B cell (primary cell): ENCODE measurements around the gene IRGQ. TPM values are rescaled to one million over a fixed set of nuclear protein-coding genes. Genes with fewer than 3 reads are reported as not detected.
"Not testable (repeated sequence)": the region's sequence is repeated elsewhere in the genome, so short reads cannot be mapped to it uniquely, and the experiment has no call there.

ENCODE experiments used
- ATAC-seq: fragments of 200-7000 bp; cut with Tn5 transposase; one replicate; pipeline ENCODE4 v1.10.0; 2021; ENCODE audit warnings: low read depth, mild to moderate bottlenecking, moderate number of reproducible peaks, moderate library complexity
- CTCF ChIA-PET: fragments of 350-600 bp; sonication (Branson Sonifier 250); formaldehyde crosslinking; loops from one replicate; lab custom pipeline; 2021; ENCODE audit warnings: antibody characterized with exemption, inconsistent platforms; lab: Charles Lee
- POLR2A ChIA-PET: fragments of 350-600 bp; sonication (Branson Sonifier 250); formaldehyde crosslinking; loops from one replicate; lab custom pipeline; 2021; ENCODE audit warnings: antibody characterized with exemption; lab: Charles Lee
- DNase-seq: peaks from one replicate; pipeline ENCODE4 v3.0.0; 2013
- H2AFZ ChIP-seq: 2 replicates; pipeline ENCODE4 v1.6.1; 2012; ENCODE audit warnings: mild to moderate bottlenecking, low read depth, low read length; ENCODE audit not compliant: insufficient read depth, poor library complexity, severe bottlenecking
- H3K27ac ChIP-seq, 2 donors: 1 replicate in 1 of 2; 2 replicates in 1 of 2; pipeline ENCODE4 v1.5.1; 2012 to 2013; ENCODE audit warnings: low read length in 2 of 2, mild to moderate bottlenecking in 2 of 2, moderate library complexity in 1 of 2
- H3K27me3 ChIP-seq, 4 experiments: fragments of 200-600 bp in 1 of 4; sonication (generic) in 1 of 4; replicated peaks in 1 of 4; 1 replicate in 2 of 4; 2 replicates in 2 of 4; pipeline versions ENCODE4 v1.6.1 to v1.7.0; 2013 to 2016; ENCODE audit warnings: low read length in 3 of 4, mild to moderate bottlenecking in 2 of 4, mixed read lengths in 1 of 4, moderate library complexity in 1 of 4; ENCODE audit not compliant: insufficient read depth in 4 of 4, control insufficient read depth in 3 of 4; ENCODE audit errors: control extremely low read depth in 1 of 4
- H3K36me3 ChIP-seq, 2 experiments: replicated peaks in 1 of 2; 1 replicate in 1 of 2; 2 replicates in 1 of 2; pipeline versions ENCODE4 v1.6.1 to v1.7.1; 2013; ENCODE audit warnings: low read length in 1 of 2; ENCODE audit not compliant: insufficient read depth in 2 of 2, control insufficient read depth in 1 of 2; ENCODE audit errors: control extremely low read depth in 1 of 2, extremely low read depth in 1 of 2
- H3K4me1 ChIP-seq, 2 donors: fragments of 200-600 bp in 1 of 2; sonication (generic) in 1 of 2; 1 replicate in 1 of 2; 2 replicates in 1 of 2; pipeline versions ENCODE4 v1.5.1 to v1.6.1; 2013 to 2017; ENCODE audit warnings: low read length in 2 of 2; ENCODE audit not compliant: control insufficient read depth in 2 of 2, insufficient read depth in 2 of 2
- H3K4me2 ChIP-seq: replicated peaks from 2 replicates; pipeline ENCODE3; 2012; ENCODE audit warnings: mild to moderate bottlenecking, low read depth, low read length; ENCODE audit not compliant: poor library complexity, severe bottlenecking
- H3K4me3 ChIP-seq, 5 experiments: fragments of 200-600 bp in 1 of 5; sonication (generic) in 1 of 5; 1 replicate in 3 of 5; 2 replicates in 2 of 5; pipeline versions ENCODE4 v1.5.1 to v1.7.0; 2011 to 2016; ENCODE audit warnings: low read length in 4 of 5, mild to moderate bottlenecking in 4 of 5, low read depth in 2 of 5, control low read depth in 1 of 5, moderate library complexity in 1 of 5; ENCODE audit not compliant: insufficient read depth in 1 of 5; ENCODE audit errors: control extremely low read depth in 1 of 5, extremely low read depth in 1 of 5
- H3K79me2 ChIP-seq: fragments of 200-600 bp; sonication (generic); one replicate; pipeline ENCODE4 v1.6.0; 2016; ENCODE audit warnings: low read length; ENCODE audit not compliant: control insufficient read depth, insufficient read depth
- H3K9ac ChIP-seq: fragments of 200-600 bp; sonication (generic); 2 replicates; pipeline ENCODE4 v1.6.1; 2017; ENCODE audit warnings: mild to moderate bottlenecking, low read length, moderate library complexity
- H3K9me3 ChIP-seq, 3 donors: one replicate each; pipeline versions ENCODE4 v1.6.1 to v1.7.1; 2013; ENCODE audit warnings: low read length in 2 of 3; ENCODE audit not compliant: control insufficient read depth in 2 of 3, insufficient read depth in 1 of 3; ENCODE audit errors: control extremely low read depth in 1 of 3
- H4K20me1 ChIP-seq: 2 replicates; pipeline ENCODE4 v1.6.0; 2012; ENCODE audit warnings: mild to moderate bottlenecking, low read length; ENCODE audit not compliant: insufficient read depth, control insufficient read depth, poor library complexity, severe bottlenecking
- H3K27ac Mint-ChIP-seq: one replicate; pipeline ENCODE4 v1.8.0; 2021; ENCODE audit warnings: mixed read lengths
- H3K27me3 Mint-ChIP-seq: one replicate; pipeline ENCODE4 v1.8.0; 2021; ENCODE audit warnings: mixed read lengths
- H3K4me1 Mint-ChIP-seq: one replicate; pipeline ENCODE4 v1.8.0; 2021; ENCODE audit warnings: mixed read lengths
- H3K4me3 Mint-ChIP-seq: one replicate; pipeline ENCODE4 v1.8.0; 2021; ENCODE audit warnings: mixed read lengths
- H3K9me3 Mint-ChIP-seq: one replicate; pipeline ENCODE4 v1.8.0; 2022; ENCODE audit warnings: mixed read lengths; ENCODE audit not compliant: insufficient read depth
- CTCF ChIP-seq: fragments of 200-600 bp; IDR thresholded peaks from one replicate; pipeline ENCODE4 v1.8.0; 2022; ENCODE audit warnings: antibody characterized with exemption, mild to moderate bottlenecking
- EZH2 ChIP-seq: IDR thresholded peaks from 2 replicates; pipeline ENCODE4 v1.6.1; 2012; ENCODE audit warnings: borderline replicate concordance, low read depth, mild to moderate bottlenecking, moderate library complexity, low read length; ENCODE audit not compliant: insufficient read depth, poor library complexity, severe bottlenecking
- WGBS: methylation state at CpG from one replicate; pipeline ENCODE4 v1.1.5; 2013; ENCODE audit warnings: missing lambda C conversion rate; ENCODE audit not compliant: insufficient coverage; 5-methylcytosine and 5-hydroxymethylcytosine counted together
- intact Hi-C: fragments of 100-400 bp; cut with micrococcal nuclease; formaldehyde crosslinking; loops from one replicate; pipeline ENCODE4 v1.10.0; 2022
- polyA plus RNA-seq: library from polyadenylated mRNA; depleted of rRNA; stranded (reverse); fragments of >200 nt; gene quantifications from 2 replicates; pipeline ENCODE4 v1.2.3, GENCODE V29; 2012
- total RNA-seq, 2 donors: library from RNA; stranded (reverse); fragments of 120-200 nt in 1 of 2; gene quantifications; 1 replicate in 1 of 2; 2 replicates in 1 of 2; pipeline versions ENCODE4 v1.2.3 to v1.2.4, GENCODE V29; 2013 to 2022

IRGQ gene
- total and polyA plus RNA-seq, 2 donors (not counting 1 experiment from before 2014, with no cell fraction given) = 20.3 to 22.6 TPM

GRCh38 chr19:43636121-43636683 lies 40.3 kb upstream of the IRGQ start:
- no peak overlapping the region for H3K4me2 ChIP-seq
- intact Hi-C loops = no loop called here
- ATAC-seq (no peak), DNase-seq (no peak)
- H2AFZ ChIP-seq = no peak overlapping the region
- Mint-ChIP-seq H3K4me3 (no peak overlapping the region), H3K4me1 (peaks cover 23% of the 10 kb centered on the region), H3K27me3 (peaks cover 41% of the 10 kb centered on the region), H3K27ac (no peak overlapping the region), H3K9me3 (no peaks in the 10 kb centered on the region)
- no peak overlapping the region for H3K27ac ChIP-seq
- no peaks in the 10 kb centered on the region for H3K36me3 ChIP-seq
- no peak for TF ChIP-seq CTCF
- no peak for TF ChIP-seq EZH2
- CTCF ChIA-PET = no interaction called here
- peaks cover 20 to 26% of the 10 kb centered on the region in 2 donors for H3K4me1 ChIP-seq
- H4K20me1 ChIP-seq = no peaks in the 10 kb centered on the region
- peaks cover 0 to 54% (median 18%) of the 10 kb centered on the region in 4 experiments for H3K27me3 ChIP-seq
- no peak overlapping the region for H3K4me3 ChIP-seq
- POLR2A ChIA-PET = no interaction called here
- no peaks in the 10 kb centered on the region for H3K79me2 ChIP-seq
- WGBS = 99% methylated on average over 9 of the region's 14 CpGs
- no peak overlapping the region for H3K9ac ChIP-seq
- H3K9me3 ChIP-seq = no peaks in the 10 kb centered on the region

GRCh38 chr19:43635561-43635940 lies 39.6 kb upstream of the IRGQ start:
- DNase-seq, H3K79me2 ChIP-seq, H3K27ac ChIP-seq, ATAC-seq, H2AFZ ChIP-seq, intact Hi-C loops, POLR2A ChIA-PET, H3K9me3 ChIP-seq, H3K4me3 Mint-ChIP-seq, H3K9ac ChIP-seq, H3K4me2 ChIP-seq, H3K36me3 ChIP-seq, H3K9me3 Mint-ChIP-seq, H3K4me3 ChIP-seq, CTCF ChIA-PET, H3K27ac Mint-ChIP-seq, H4K20me1 ChIP-seq: not testable (repeated sequence)
- H3K4me1 ChIP-seq = peaks cover 18 to 26% of the 10 kb centered on the region in 2 donors
- H3K27me3 ChIP-seq = peaks cover 0 to 50% (median 16%) of the 10 kb centered on the region in 4 experiments
- 61% methylated on average over 2 of the region's 2 CpGs for WGBS
- H3K4me1 Mint-ChIP-seq = peaks cover 20% of the 10 kb centered on the region
- peaks cover 37% of the 10 kb centered on the region for H3K27me3 Mint-ChIP-seq
